ENCODE results near the gene ERCC6. TPM values are rescaled to one million over a fixed set of nuclear protein-coding genes. Genes with fewer than 3 reads are reported as not detected.

Gene ERCC6
- total RNA-seq, 1 donor, result 54.3 TPM

- Histone ChIP-seq H3K27me3 (ENCODE audit: insufficient read depth, low read length) (no peaks in the 10 kb centered on the region), H2AFZ (ENCODE audit: low read length) (no peak overlapping the region), H3K4me1 (ENCODE audit: insufficient read depth, low read length) (no peaks in the 10 kb centered on the region), H3K4me3 (ENCODE audit: insufficient read depth, low read length) (no peak overlapping the region), H3K4me2 (ENCODE audit: insufficient read depth, low read length) (no peak overlapping the region), H3K79me2 (ENCODE audit: insufficient read depth, low read length) (peaks cover 83% of the 10 kb centered on the region), H3K9me3 (ENCODE audit: low read depth, low read length) (no peaks in the 10 kb centered on the region), H4K20me1 (ENCODE audit: insufficient read depth, low read length) (peaks cover 30% of the 10 kb centered on the region), H3K27ac (ENCODE audit: low read depth, low read length) (no peak overlapping the region), H3K36me3 (ENCODE audit: insufficient read depth, low read length) (peaks cover 90% of the 10 kb centered on the region)
- TF ChIP-seq CTCF (IDR thresholded peaks at IDR 0.05; ENCODE audit: extremely low read depth, low read depth, low read length), result no peak
- DNase-seq (ENCODE audit: insufficient read length, low spot score, missing footprints), result no peak
Measured at GRCh38 chr10:49527061-49527460, 11.9 kb downstream of the ERCC6 start.

GRCh38 chr10:49526619-49527018, 12.3 kb downstream of the ERCC6 start:
- DNase-seq (ENCODE audit: insufficient read length, low spot score, missing footprints), result no peak
- Histone ChIP-seq H2AFZ (ENCODE audit: low read length) (no peak overlapping the region), H3K27ac (ENCODE audit: low read depth, low read length) (no peak overlapping the region), H3K27me3 (ENCODE audit: insufficient read depth, low read length) (no peaks in the 10 kb centered on the region), H3K79me2 (ENCODE audit: insufficient read depth, low read length) (peaks cover 83% of the 10 kb centered on the region), H3K4me3 (ENCODE audit: insufficient read depth, low read length) (no peak overlapping the region), H3K4me2 (ENCODE audit: insufficient read depth, low read length) (no peak overlapping the region), H3K4me1 (ENCODE audit: insufficient read depth, low read length) (no peaks in the 10 kb centered on the region), H3K9me3 (ENCODE audit: low read depth, low read length) (no peaks in the 10 kb centered on the region), H4K20me1 (ENCODE audit: insufficient read depth, low read length) (peaks cover 26% of the 10 kb centered on the region), H3K36me3 (ENCODE audit: insufficient read depth, low read length) (peaks cover 88% of the 10 kb centered on the region)
- no peak for TF ChIP-seq CTCF (IDR thresholded peaks at IDR 0.05; ENCODE audit: extremely low read depth, low read depth, low read length)

GRCh38 chr10:49524496-49524895, 14.4 kb downstream of the ERCC6 start:
- TF ChIP-seq CTCF (IDR thresholded peaks at IDR 0.05; ENCODE audit: extremely low read depth, low read depth, low read length), result no peak
- H3K79me2 ChIP-seq (ENCODE audit: insufficient read depth, low read length), result peaks cover 83% of the 10 kb centered on the region
- peaks cover 76% of the 10 kb centered on the region for H3K36me3 ChIP-seq (ENCODE audit: insufficient read depth, low read length)
- no peaks in the 10 kb centered on the region for H3K27me3 ChIP-seq (ENCODE audit: insufficient read depth, low read length)
- no peak overlapping the region for H3K4me2 ChIP-seq (ENCODE audit: insufficient read depth, low read length)
- DNase-seq (ENCODE audit: insufficient read length, low spot score, missing footprints), result no peak
- no peak overlapping the region for H2AFZ ChIP-seq (ENCODE audit: low read length)
- no peaks in the 10 kb centered on the region for H3K9me3 ChIP-seq (ENCODE audit: low read depth, low read length)
- no peak overlapping the region for H3K4me3 ChIP-seq (ENCODE audit: insufficient read depth, low read length)
- no peaks in the 10 kb centered on the region for H3K4me1 ChIP-seq (ENCODE audit: insufficient read depth, low read length)
- H4K20me1 ChIP-seq (ENCODE audit: insufficient read depth, low read length), result peaks cover 27% of the 10 kb centered on the region
- no peak overlapping the region for H3K27ac ChIP-seq (ENCODE audit: low read depth, low read length)

GRCh38 chr10:49523301-49523700, 15.6 kb downstream of the ERCC6 start:
- peaks cover 81% of the 10 kb centered on the region for H3K79me2 ChIP-seq (ENCODE audit: insufficient read depth, low read length)
- H3K4me3 ChIP-seq (ENCODE audit: insufficient read depth, low read length), result no peak overlapping the region
- peaks cover 34% of the 10 kb centered on the region for H4K20me1 ChIP-seq (ENCODE audit: insufficient read depth, low read length)
- no peaks in the 10 kb centered on the region for H3K4me1 ChIP-seq (ENCODE audit: insufficient read depth, low read length)
- no peak overlapping the region for H3K4me2 ChIP-seq (ENCODE audit: insufficient read depth, low read length)
- H3K27me3 ChIP-seq (ENCODE audit: insufficient read depth, low read length), result no peaks in the 10 kb centered on the region
- no peak overlapping the region for H3K27ac ChIP-seq (ENCODE audit: low read depth, low read length)
- no peak overlapping the region for H2AFZ ChIP-seq (ENCODE audit: low read length)
- H3K36me3 ChIP-seq (ENCODE audit: insufficient read depth, low read length), result peaks cover 72% of the 10 kb centered on the region
- no peaks in the 10 kb centered on the region for H3K9me3 ChIP-seq (ENCODE audit: low read depth, low read length)
- no peak for TF ChIP-seq CTCF (IDR thresholded peaks at IDR 0.05; ENCODE audit: extremely low read depth, low read depth, low read length)
- no peak for DNase-seq (ENCODE audit: insufficient read length, low spot score, missing footprints)

All from osteoblast (primary cell).